H1 (cell line): ENCODE results near the gene ADCY1. TPM values are rescaled to one million over a fixed set of nuclear protein-coding genes. Genes with fewer than 3 reads are reported as not detected.

ENCODE experiments used
- BRCA1 ChIP-seq: IDR thresholded peaks from 2 replicates; pipeline ENCODE4 v1.6.1; 2012; ENCODE audit warnings: low read depth, low read length, improper control_type of control experiment
- CBX8 ChIP-seq: fragments of 300-800, 300-1000 bp; sonication (generic); IDR thresholded peaks from 2 replicates; pipeline ENCODE4 v1.7.1; 2016; ENCODE audit warnings: low read depth, low read length, borderline replicate concordance
- E2F6 ChIP-seq: IDR thresholded peaks from 2 replicates; pipeline ENCODE4 v1.6.1; 2012; ENCODE audit warnings: inconsistent platforms
- SUZ12 ChIP-seq: fragments of 200-600 bp; sonication (generic); IDR thresholded peaks from 2 replicates; pipeline ENCODE4 v1.6.1; 2012; ENCODE audit warnings: mild to moderate bottlenecking, inconsistent platforms, low read length, moderate library complexity, mixed read lengths
- TCF12 ChIP-seq: IDR thresholded peaks from 2 replicates; pipeline ENCODE4 v1.6.1; 2011; ENCODE audit warnings: low read depth, mild to moderate bottlenecking, low read length
- polyA plus RNA-seq, 7 experiments: library from polyadenylated mRNA; depleted of rRNA in 3 of 7; stranded (reverse) in 5 of 7; unstranded in 2 of 7; fragments of >200 nt in 5 of 7; fragments of 200-250 nt in 2 of 7; gene quantifications; 1 replicate in 5 of 7; 2 replicates in 1 of 7; 4 replicates in 1 of 7; pipeline versions ENCODE4 v1.2.1 to v1.2.3, GENCODE V29; 2011 to 2013; ENCODE audit warnings: missing spikeins in 2 of 7, mixed read lengths in 2 of 7
- total RNA-seq: library from RNA; stranded (reverse); fragmentation: NEBNext Ultra II Directional; extraction: Animal tissue kit (Norgen Biotek cat#: 25700); gene quantifications from 2 replicates; pipeline ENCODE4 v1.2.1, GENCODE V29; 2021

Gene ADCY1
- total and polyA plus RNA-seq, 2 of the 8 experiments (the other 6 are each of a cell fraction or from before 2014, with no cell fraction given), result 7.9 to 26.9 TPM

- TF ChIP-seq E2F6, result no peak
- TF ChIP-seq TCF12, result no peak
- no peak for TF ChIP-seq SUZ12
- TF ChIP-seq BRCA1, result no peak
- no peak for TF ChIP-seq CBX8
Observed at GRCh38 chr7:45566961-45567360, 7.2 kb upstream of the ADCY1 start (continued).
